ENCODE data around the gene RHCE. TPM values are rescaled to one million over a fixed set of nuclear protein-coding genes. Genes with fewer than 3 reads are reported as not detected.
"Not testable (repeated sequence)": the region's sequence is repeated elsewhere in the genome, so short reads cannot be mapped to it uniquely, and the experiment has no call there.

The RHCE gene
- total and polyA plus RNA-seq, 9 of the 15 experiments (the other 6 are each of a cell fraction or from before 2014, with no cell fraction given), result 5.4 to 31.5 (median 12.6) TPM

DNA sequence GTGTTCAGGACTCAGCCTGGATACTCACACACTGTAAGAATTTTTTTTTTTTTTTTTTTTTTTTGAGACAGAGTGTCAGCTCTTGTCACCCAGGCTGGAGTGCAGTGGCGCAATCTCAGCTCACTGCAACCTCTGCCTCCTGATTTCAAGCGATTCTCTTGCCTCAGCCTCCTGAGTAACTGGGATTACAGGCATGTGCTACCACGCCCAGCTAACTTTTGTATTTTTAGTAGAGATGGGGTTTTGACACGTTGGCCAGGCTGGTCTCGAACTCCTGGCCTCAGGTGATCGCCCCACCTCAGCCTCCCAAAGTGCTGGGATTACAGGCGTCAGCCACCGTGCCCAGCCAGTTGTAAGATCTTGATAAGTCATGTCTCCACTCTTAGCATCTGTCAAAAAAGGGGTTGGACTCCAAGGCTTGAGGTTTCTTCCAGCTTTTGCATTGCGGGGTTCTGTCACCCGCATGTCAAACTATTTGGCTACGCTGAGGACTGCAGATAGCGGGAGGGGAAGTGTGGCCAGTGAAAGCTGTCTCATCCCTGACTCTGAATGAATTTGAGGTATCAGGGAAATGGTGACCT lies 50.8 kb downstream of the RHCE start:
- H3K27me3 ChIP-seq (ENCODE audit: control insufficient read depth in 2 of 2, insufficient read depth in 2 of 2, low read length in 2 of 2); H3K4me3 ChIP-seq; H3K27ac ChIP-seq (ENCODE audit: extremely low read depth, low read depth, low read length); H2AFZ ChIP-seq (ENCODE audit: low read depth, low read length); in situ Hi-C loops (cut with MboI); H3K36me3 ChIP-seq (ENCODE audit: control insufficient read depth, insufficient read depth, low read length); BruUV-seq (replicated peaks); H3K9me3 ChIP-seq (replicated peaks; ENCODE audit: control insufficient read depth, insufficient read depth, low read depth, low read length); H3K79me2 ChIP-seq (ENCODE audit: control insufficient read depth, insufficient read depth, low read length); intact Hi-C loops (cut with micrococcal nuclease); H3K9ac ChIP-seq (ENCODE audit: insufficient read depth in 1 of 2, low read depth in 2 of 2, low read length in 2 of 2); H3K9me1 ChIP-seq (ENCODE audit: control insufficient read depth, insufficient read depth, low read length); H4K20me1 ChIP-seq (replicated peaks; ENCODE audit: control insufficient read depth, insufficient read depth, low read length); CTCF ChIA-PET (ENCODE audit: low intra/inter-chr PET ratio); TF ChIP-seq JUND (tag; IDR thresholded peaks at IDR 0.05; ENCODE audit: borderline replicate concordance, low read depth, low read length); TEAD4 (CRISPR knock-in tag; IDR thresholded peaks at IDR 0.05; ENCODE audit: borderline replicate concordance): not testable (repeated sequence)
- DNase-seq (ENCODE audit: extremely low read depth in 1 of 4, low spot score in 3 of 4), result peak in 1 of 4 experiments; percentile 84
- POLR2A ChIA-PET, result interaction anchor here (0.6 to 1.1 kb wide), 3 partner anchors 30 to 206 kb away, joined by 3 to 8 read pairs (median 3); no protein-coding TSS in a partner anchor
- ATAC-seq, result peak; percentile 73
- Histone ChIP-seq H3K4me1 (replicated peaks in 1 of 2; ENCODE audit: control insufficient read depth in 2 of 2, insufficient read depth in 2 of 2, low read length in 2 of 2) (peaks cover 14 to 16% of the 10 kb centered on the region in 2 experiments), H3K4me2 (ENCODE audit: insufficient read depth, low read length) (peak overlapping the region; percentile 8; the same call in 1 of the 2 replicates)
- peak; percentile 93 for FAIRE-seq
- WGBS (ENCODE audit: insufficient coverage, low coverage, missing lambda C conversion rate), result 11% methylated on average over 12 of the region's 12 CpGs
- TF ChIP-seq JUND (IDR thresholded peaks at IDR 0.05; ENCODE audit: borderline replicate concordance, low read depth, low read length) (0 out of 2 replicates have a peak, but pooled peaks have one; percentile 9), HDAC2 (IDR thresholded peaks at IDR 0.05) (peak; percentile 88; the same call in 1 of the 2 replicates), GATA2 (CRISPR knock-in tag; IDR thresholded peaks at IDR 0.05) (peak; percentile 68), ARID1B (IDR thresholded peaks at IDR 0.05) (peak; percentile 71), DMBX1 (CRISPR knock-in tag; IDR thresholded peaks at IDR 0.05; ENCODE audit: borderline replicate concordance) (peak; percentile 56; the same call in 1 of the 2 replicates), C11orf30 (IDR thresholded peaks at IDR 0.05; ENCODE audit: low read depth) (peak; percentile 9; the same call in 1 of the 2 replicates), NCOR1 (IDR thresholded peaks at IDR 0.05) (peak; percentile 58), TAL1 (IDR thresholded peaks at IDR 0.05) (peak; percentile 66), LCOR (CRISPR knock-in tag; IDR thresholded peaks at IDR 0.05) (0 out of 2 replicates have a peak, but pooled peaks have one; percentile 5), TEAD4 (IDR thresholded peaks at IDR 0.05; ENCODE audit: low read length) (peak; percentile 76), SMARCA5 (IDR thresholded peaks at IDR 0.05) (peak; percentile 91), ATF7 (IDR thresholded peaks at IDR 0.05) (peak; percentile 38), CREM (IDR thresholded peaks at IDR 0.05; ENCODE audit: low read depth) (peak; percentile 36; the same call in 1 of the 2 replicates), LARP7 (IDR thresholded peaks at IDR 0.05) (peak; percentile 28; the same call in 1 of the 2 replicates)
- TF ChIP-seq, protein P1, sequence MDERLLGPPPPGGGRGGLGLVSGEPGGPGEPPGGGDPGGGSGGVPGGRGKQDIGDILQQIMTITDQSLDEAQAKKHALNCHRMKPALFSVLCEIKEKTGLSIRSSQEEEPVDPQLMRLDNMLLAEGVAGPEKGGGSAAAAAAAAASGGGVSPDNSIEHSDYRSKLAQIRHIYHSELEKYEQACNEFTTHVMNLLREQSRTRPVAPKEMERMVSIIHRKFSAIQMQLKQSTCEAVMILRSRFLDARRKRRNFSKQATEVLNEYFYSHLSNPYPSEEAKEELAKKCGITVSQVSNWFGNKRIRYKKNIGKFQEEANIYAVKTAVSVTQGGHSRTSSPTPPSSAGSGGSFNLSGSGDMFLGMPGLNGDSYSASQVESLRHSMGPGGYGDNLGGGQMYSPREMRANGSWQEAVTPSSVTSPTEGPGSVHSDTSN (CRISPR knock-in tag; IDR thresholded peaks at IDR 0.05; ENCODE audit: low read depth), result peak; percentile 52
- TF ChIP-seq, protein P1 (tag; conservative IDR thresholded peaks at IDR 0.05; ENCODE audit: low read depth), result peak; percentile 64; the same call in 1 of the 2 replicates
- TF ChIP-seq, protein P2, sequence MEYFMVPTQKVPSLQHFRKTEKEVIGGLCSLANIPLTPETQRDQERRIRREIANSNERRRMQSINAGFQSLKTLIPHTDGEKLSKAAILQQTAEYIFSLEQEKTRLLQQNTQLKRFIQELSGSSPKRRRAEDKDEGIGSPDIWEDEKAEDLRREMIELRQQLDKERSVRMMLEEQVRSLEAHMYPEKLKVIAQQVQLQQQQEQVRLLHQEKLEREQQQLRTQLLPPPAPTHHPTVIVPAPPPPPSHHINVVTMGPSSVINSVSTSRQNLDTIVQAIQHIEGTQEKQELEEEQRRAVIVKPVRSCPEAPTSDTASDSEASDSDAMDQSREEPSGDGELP (CRISPR knock-in tag; IDR thresholded peaks at IDR 0.05; ENCODE audit: borderline replicate concordance), result peak; percentile 40; the same call in 1 of the 2 replicates
- TF ChIP-seq, protein P3, sequence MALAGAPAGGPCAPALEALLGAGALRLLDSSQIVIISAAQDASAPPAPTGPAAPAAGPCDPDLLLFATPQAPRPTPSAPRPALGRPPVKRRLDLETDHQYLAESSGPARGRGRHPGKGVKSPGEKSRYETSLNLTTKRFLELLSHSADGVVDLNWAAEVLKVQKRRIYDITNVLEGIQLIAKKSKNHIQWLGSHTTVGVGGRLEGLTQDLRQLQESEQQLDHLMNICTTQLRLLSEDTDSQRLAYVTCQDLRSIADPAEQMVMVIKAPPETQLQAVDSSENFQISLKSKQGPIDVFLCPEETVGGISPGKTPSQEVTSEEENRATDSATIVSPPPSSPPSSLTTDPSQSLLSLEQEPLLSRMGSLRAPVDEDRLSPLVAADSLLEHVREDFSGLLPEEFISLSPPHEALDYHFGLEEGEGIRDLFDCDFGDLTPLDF (CRISPR knock-in tag; IDR thresholded peaks at IDR 0.05), result 0 out of 2 replicates have a peak, but pooled peaks have one; percentile 22

Measured in K562 (cell line).